ENCODE results near the gene PGM2.

The PGM2 gene

GRCh38 chr4:37896206-37896860, 69.8 kb downstream of the PGM2 start:
- no peak for TF ChIP-seq TCF12 (IDR thresholded peaks at IDR 0.05; ENCODE audit: low read depth)
- TF ChIP-seq NFIC (IDR thresholded peaks at IDR 0.05) = no peak
- TF ChIP-seq CREB1 (IDR thresholded peaks at IDR 0.05; ENCODE audit: low read depth) = no peak
- TF ChIP-seq EP300 (IDR thresholded peaks at IDR 0.05; ENCODE audit: borderline replicate concordance) = no peak
- no peak for TF ChIP-seq TEAD4 (IDR thresholded peaks at IDR 0.05)
- TF ChIP-seq ZBTB7A (IDR thresholded peaks at IDR 0.05; ENCODE audit: low read depth) = no peak
- TF ChIP-seq EGR1 (IDR thresholded peaks at IDR 0.05) = no peak
- TF ChIP-seq USF1 (IDR thresholded peaks at IDR 0.05) = no peak
- TF ChIP-seq CEBPB (IDR thresholded peaks at IDR 0.05) = no peak
- TF ChIP-seq YY1 (IDR thresholded peaks at IDR 0.05; ENCODE audit: low read depth) = no peak
- TF ChIP-seq FOXM1 (IDR thresholded peaks at IDR 0.05; ENCODE audit: borderline replicate concordance, low read depth) = no peak
- no peak for TF ChIP-seq REST (IDR thresholded peaks at IDR 0.05; ENCODE audit: low read depth)
- no peak for TF ChIP-seq TAF1 (IDR thresholded peaks at IDR 0.05; ENCODE audit: low read depth)
- TF ChIP-seq MAX (IDR thresholded peaks at IDR 0.05) = no peak
- TF ChIP-seq RAD21 (IDR thresholded peaks at IDR 0.05; ENCODE audit: low read depth) = no peak

- TF ChIP-seq TCF12 (IDR thresholded peaks at IDR 0.05; ENCODE audit: low read depth) (no peak), EP300 (IDR thresholded peaks at IDR 0.05; ENCODE audit: borderline replicate concordance) (no peak), EGR1 (IDR thresholded peaks at IDR 0.05) (no peak), ZBTB7A (IDR thresholded peaks at IDR 0.05; ENCODE audit: low read depth) (no peak), CEBPB (IDR thresholded peaks at IDR 0.05) (no peak), USF1 (IDR thresholded peaks at IDR 0.05) (no peak), RAD21 (IDR thresholded peaks at IDR 0.05; ENCODE audit: low read depth) (no peak), NFIC (IDR thresholded peaks at IDR 0.05) (no peak), FOXM1 (IDR thresholded peaks at IDR 0.05; ENCODE audit: borderline replicate concordance, low read depth) (no peak), TAF1 (IDR thresholded peaks at IDR 0.05; ENCODE audit: low read depth) (no peak), MAX (IDR thresholded peaks at IDR 0.05) (no peak), YY1 (IDR thresholded peaks at IDR 0.05; ENCODE audit: low read depth) (no peak)
These were observed 75.7 kb downstream of the PGM2 start for GRCh38 chr4:37902212-37902611.

- TF ChIP-seq REST (IDR thresholded peaks at IDR 0.05; ENCODE audit: low read depth) (no peak), CEBPB (IDR thresholded peaks at IDR 0.05) (no peak), TAF1 (IDR thresholded peaks at IDR 0.05; ENCODE audit: low read depth) (no peak), RAD21 (IDR thresholded peaks at IDR 0.05; ENCODE audit: low read depth) (no peak), USF1 (IDR thresholded peaks at IDR 0.05) (no peak), MAX (IDR thresholded peaks at IDR 0.05) (no peak), ZBTB7A (IDR thresholded peaks at IDR 0.05; ENCODE audit: low read depth) (no peak), TEAD4 (IDR thresholded peaks at IDR 0.05) (no peak), YY1 (IDR thresholded peaks at IDR 0.05; ENCODE audit: low read depth) (no peak), CREB1 (IDR thresholded peaks at IDR 0.05; ENCODE audit: low read depth) (no peak), TCF12 (IDR thresholded peaks at IDR 0.05; ENCODE audit: low read depth) (no peak), EP300 (IDR thresholded peaks at IDR 0.05; ENCODE audit: borderline replicate concordance) (no peak), NFIC (IDR thresholded peaks at IDR 0.05) (no peak), FOXM1 (IDR thresholded peaks at IDR 0.05; ENCODE audit: borderline replicate concordance, low read depth) (no peak), EGR1 (IDR thresholded peaks at IDR 0.05) (no peak)
These were observed 76.5 kb downstream of the PGM2 start for GRCh38 chr4:37902738-37903693.

- TF ChIP-seq MAX (IDR thresholded peaks at IDR 0.05) (no peak), CEBPB (IDR thresholded peaks at IDR 0.05) (no peak), EP300 (IDR thresholded peaks at IDR 0.05; ENCODE audit: borderline replicate concordance) (no peak), ZBTB7A (IDR thresholded peaks at IDR 0.05; ENCODE audit: low read depth) (no peak), TAF1 (IDR thresholded peaks at IDR 0.05; ENCODE audit: low read depth) (no peak), FOXM1 (IDR thresholded peaks at IDR 0.05; ENCODE audit: borderline replicate concordance, low read depth) (no peak), REST (IDR thresholded peaks at IDR 0.05; ENCODE audit: low read depth) (no peak), TEAD4 (IDR thresholded peaks at IDR 0.05) (no peak), TCF12 (IDR thresholded peaks at IDR 0.05; ENCODE audit: low read depth) (no peak), RAD21 (IDR thresholded peaks at IDR 0.05; ENCODE audit: low read depth) (no peak), CREB1 (IDR thresholded peaks at IDR 0.05; ENCODE audit: low read depth) (no peak), EGR1 (IDR thresholded peaks at IDR 0.05) (no peak), YY1 (IDR thresholded peaks at IDR 0.05; ENCODE audit: low read depth) (no peak), USF1 (IDR thresholded peaks at IDR 0.05) (no peak), NFIC (IDR thresholded peaks at IDR 0.05) (no peak)
These were observed 77.4 kb downstream of the PGM2 start for GRCh38 chr4:37903901-37904300.
